Measurements from ENCODE around the gene EXOC3L4.
A peak's percentile ranks its signal among the peaks of the same experiment; 100 is the strongest.

Gene EXOC3L4

DNA sequence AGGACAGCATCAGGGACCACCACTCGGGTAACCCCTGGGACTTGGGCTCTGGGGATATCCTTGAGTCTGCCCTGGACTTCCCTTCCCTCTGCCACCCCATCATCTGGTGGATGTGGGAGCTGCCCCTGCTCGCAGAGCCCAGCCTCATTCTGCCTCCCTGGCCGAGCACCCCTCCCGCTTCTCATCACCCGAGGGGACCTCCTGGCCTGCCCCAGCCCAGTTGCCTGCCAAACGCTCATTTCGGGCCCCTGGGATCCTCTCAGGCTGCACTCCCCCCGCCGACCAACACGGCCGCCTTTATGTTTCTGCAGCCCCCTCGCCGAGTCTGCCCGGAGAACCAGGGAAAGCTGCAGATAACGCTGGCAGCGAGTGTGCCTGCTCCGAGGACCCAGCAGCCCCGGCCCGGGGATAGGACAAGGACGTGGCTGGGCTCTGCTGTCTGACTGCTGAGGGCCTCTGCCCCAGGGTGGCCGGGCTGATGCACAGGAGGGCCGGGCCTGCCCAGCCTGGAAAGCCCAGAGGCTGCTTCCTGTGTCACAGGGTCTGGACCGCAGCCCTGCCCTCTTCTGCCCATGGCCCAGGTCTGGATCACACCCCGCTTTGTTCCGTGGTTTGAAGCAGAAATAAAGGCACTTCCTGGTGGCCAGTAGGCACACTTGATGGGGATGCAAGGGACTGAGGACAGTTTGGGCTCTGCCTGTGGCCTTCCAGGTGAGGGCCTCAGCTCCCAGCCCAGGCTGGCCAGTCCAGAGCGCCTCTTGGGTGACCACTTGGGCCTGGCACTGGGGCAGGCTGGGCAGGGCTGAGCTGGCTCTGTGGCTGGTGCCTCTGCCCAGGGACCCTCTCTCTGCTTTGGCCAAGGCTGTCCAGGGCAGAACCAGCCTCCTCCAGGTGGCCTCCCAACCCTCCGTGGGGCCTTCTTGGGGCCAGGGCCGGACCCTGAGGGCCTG lies 4.9 kb upstream of the EXOC3L4 start:
- no peak overlapping the region for H3K27ac ChIP-seq (ENCODE audit: low read depth, low read length, poor library complexity, severe bottlenecking)
- H2AFZ ChIP-seq (ENCODE audit: low read length): no peak overlapping the region
- H3K9ac ChIP-seq (ENCODE audit: low read length): no peak overlapping the region
- H3K79me2 ChIP-seq (ENCODE audit: insufficient read depth, low read length): no peaks in the 10 kb centered on the region
- H3K36me3 ChIP-seq (ENCODE audit: insufficient read depth, low read length): no peaks in the 10 kb centered on the region
- no peaks in the 10 kb centered on the region for H3K9me3 ChIP-seq (ENCODE audit: low read length)
- H4K20me1 ChIP-seq (ENCODE audit: insufficient read depth, low read length): no peaks in the 10 kb centered on the region
- H3K4me3 ChIP-seq (ENCODE audit: low read depth, low read length, poor library complexity, severe bottlenecking): no peak overlapping the region
- TF ChIP-seq, protein P1, sequence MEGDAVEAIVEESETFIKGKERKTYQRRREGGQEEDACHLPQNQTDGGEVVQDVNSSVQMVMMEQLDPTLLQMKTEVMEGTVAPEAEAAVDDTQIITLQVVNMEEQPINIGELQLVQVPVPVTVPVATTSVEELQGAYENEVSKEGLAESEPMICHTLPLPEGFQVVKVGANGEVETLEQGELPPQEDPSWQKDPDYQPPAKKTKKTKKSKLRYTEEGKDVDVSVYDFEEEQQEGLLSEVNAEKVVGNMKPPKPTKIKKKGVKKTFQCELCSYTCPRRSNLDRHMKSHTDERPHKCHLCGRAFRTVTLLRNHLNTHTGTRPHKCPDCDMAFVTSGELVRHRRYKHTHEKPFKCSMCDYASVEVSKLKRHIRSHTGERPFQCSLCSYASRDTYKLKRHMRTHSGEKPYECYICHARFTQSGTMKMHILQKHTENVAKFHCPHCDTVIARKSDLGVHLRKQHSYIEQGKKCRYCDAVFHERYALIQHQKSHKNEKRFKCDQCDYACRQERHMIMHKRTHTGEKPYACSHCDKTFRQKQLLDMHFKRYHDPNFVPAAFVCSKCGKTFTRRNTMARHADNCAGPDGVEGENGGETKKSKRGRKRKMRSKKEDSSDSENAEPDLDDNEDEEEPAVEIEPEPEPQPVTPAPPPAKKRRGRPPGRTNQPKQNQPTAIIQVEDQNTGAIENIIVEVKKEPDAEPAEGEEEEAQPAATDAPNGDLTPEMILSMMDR (IDR thresholded peaks at IDR 0.05; ENCODE audit: low read length): no peak
- no peak for TF ChIP-seq EZH2 (IDR thresholded peaks at IDR 0.05; ENCODE audit: borderline replicate concordance, low read length)
- peaks cover 6% of the 10 kb centered on the region; the same call in 1 of the 2 replicates for H3K27me3 ChIP-seq (ENCODE audit: insufficient read depth, low read length)
- no peak overlapping the region for H3K4me2 ChIP-seq (ENCODE audit: low read length)
- no peaks in the 10 kb centered on the region for H3K9me2 ChIP-seq (ENCODE audit: low read depth, low read length)
- H3F3A ChIP-seq (ENCODE audit: insufficient read depth, low read length): no peaks in the 10 kb centered on the region
- H3K4me1 ChIP-seq (ENCODE audit: insufficient read depth, low read length, severe bottlenecking): peaks cover 10% of the 10 kb centered on the region

DNA sequence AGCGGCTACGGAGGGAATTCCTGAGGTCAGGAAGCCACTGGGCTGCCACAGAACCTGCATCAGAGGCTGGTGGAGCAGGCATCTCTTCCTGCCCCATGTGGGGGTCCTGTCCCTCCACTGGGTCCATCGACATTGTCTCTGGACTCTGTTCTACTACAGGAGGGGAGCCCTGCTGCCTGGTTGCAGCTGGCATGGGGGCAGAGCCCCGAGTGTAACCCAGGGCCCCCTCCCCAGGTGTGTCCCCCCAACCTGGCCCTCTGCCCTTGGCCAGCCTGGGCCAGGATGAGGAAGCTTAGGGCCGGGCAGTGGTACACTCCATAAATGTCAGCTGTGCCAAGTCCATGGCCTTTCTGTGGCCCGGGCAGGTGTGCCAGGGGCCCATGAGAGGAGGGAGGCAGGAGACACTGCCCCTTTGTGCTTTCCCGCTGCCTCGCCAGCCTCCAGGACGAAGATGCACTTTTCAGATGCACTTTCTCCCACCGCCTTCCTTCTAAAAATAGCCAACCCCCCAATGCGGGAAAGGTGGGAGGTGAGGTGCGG lies 4.0 kb upstream of the EXOC3L4 start:
- H3K27ac ChIP-seq (ENCODE audit: low read depth, low read length, poor library complexity, severe bottlenecking): no peak overlapping the region
- H3K9ac ChIP-seq (ENCODE audit: low read length): no peak overlapping the region
- peak overlapping the region; percentile 77; the same call in 1 of the 2 replicates for H3K4me2 ChIP-seq (ENCODE audit: low read length)
- H3K9me3 ChIP-seq (ENCODE audit: low read length): no peaks in the 10 kb centered on the region
- H4K20me1 ChIP-seq (ENCODE audit: insufficient read depth, low read length): no peaks in the 10 kb centered on the region
- H2AFZ ChIP-seq (ENCODE audit: low read length): no peak overlapping the region
- H3K4me1 ChIP-seq (ENCODE audit: insufficient read depth, low read length, severe bottlenecking): peaks cover 10% of the 10 kb centered on the region
- H3K36me3 ChIP-seq (ENCODE audit: insufficient read depth, low read length): no peaks in the 10 kb centered on the region
- H3K79me2 ChIP-seq (ENCODE audit: insufficient read depth, low read length): no peaks in the 10 kb centered on the region
- H3F3A ChIP-seq (ENCODE audit: insufficient read depth, low read length): no peaks in the 10 kb centered on the region
- H3K9me2 ChIP-seq (ENCODE audit: low read depth, low read length): no peaks in the 10 kb centered on the region
- peaks cover 6% of the 10 kb centered on the region; the same call in 1 of the 2 replicates for H3K27me3 ChIP-seq (ENCODE audit: insufficient read depth, low read length)
- peak overlapping the region; percentile 54 for H3K4me3 ChIP-seq (ENCODE audit: low read depth, low read length, poor library complexity, severe bottlenecking)
- TF ChIP-seq, protein P1 (IDR thresholded peaks at IDR 0.05; ENCODE audit: low read length): no peak

DNA sequence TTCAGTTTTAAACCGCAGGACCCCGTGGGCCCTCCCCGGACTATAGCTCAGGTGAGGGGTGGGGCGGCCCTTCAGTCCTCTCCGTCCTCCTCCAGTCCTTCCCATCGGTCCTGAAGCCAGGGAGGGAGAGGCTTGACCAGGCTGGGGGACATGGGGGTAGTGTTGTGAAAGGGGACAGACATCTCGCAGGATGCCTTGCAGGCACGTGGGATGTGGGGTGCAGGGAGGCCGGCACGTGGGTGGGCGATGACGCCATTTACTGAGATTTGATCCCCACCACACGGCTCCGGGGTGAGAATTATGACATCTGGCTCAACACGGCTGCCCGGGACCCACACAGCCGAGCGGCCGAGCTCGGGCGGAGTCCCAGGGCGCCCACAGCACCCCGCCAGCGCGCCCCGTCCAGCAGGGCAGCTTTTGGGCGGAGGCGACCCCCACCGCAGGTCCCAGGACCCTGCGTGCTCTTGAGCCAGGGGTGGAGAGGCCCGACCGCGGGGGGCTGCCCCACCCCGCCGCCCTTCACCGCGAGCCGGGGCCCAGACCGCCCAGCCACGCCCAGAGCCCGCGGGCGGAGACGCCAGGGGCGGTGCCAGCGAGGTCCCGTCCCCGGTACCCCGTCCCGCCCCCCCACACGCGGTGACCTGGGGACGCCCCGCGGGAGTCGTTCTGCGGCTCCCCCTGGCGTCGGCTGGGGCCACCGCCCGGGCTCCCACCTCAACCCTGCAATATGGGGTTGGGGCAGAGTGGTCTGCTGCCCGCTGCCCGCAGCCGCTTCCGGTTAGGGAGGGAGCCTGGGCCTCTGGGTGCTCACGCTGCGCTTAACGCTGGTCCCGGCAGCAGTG lies 3.3 kb upstream of the EXOC3L4 start:
- H3K79me2 ChIP-seq (ENCODE audit: insufficient read depth, low read length): no peaks in the 10 kb centered on the region
- no peaks in the 10 kb centered on the region for H3K9me2 ChIP-seq (ENCODE audit: low read depth, low read length)
- H4K20me1 ChIP-seq (ENCODE audit: insufficient read depth, low read length): no peaks in the 10 kb centered on the region
- H3K27ac ChIP-seq (ENCODE audit: low read depth, low read length, poor library complexity, severe bottlenecking): no peak overlapping the region
- no peaks in the 10 kb centered on the region for H3K36me3 ChIP-seq (ENCODE audit: insufficient read depth, low read length)
- H3K4me3 ChIP-seq (ENCODE audit: low read depth, low read length, poor library complexity, severe bottlenecking): peak overlapping the region; percentile 54
- TF ChIP-seq EZH2 (IDR thresholded peaks at IDR 0.05; ENCODE audit: borderline replicate concordance, low read length): no peak
- TF ChIP-seq, protein P1 (IDR thresholded peaks at IDR 0.05; ENCODE audit: low read length): peak; percentile 60
- H3K4me2 ChIP-seq (ENCODE audit: low read length): peak overlapping the region; percentile 77
- no peaks in the 10 kb centered on the region for H3F3A ChIP-seq (ENCODE audit: insufficient read depth, low read length)
- peak overlapping the region; percentile 40; the same call in 1 of the 2 replicates for H3K9ac ChIP-seq (ENCODE audit: low read length)
- no peaks in the 10 kb centered on the region for H3K9me3 ChIP-seq (ENCODE audit: low read length)
- peaks cover 6% of the 10 kb centered on the region; the same call in 1 of the 2 replicates for H3K27me3 ChIP-seq (ENCODE audit: insufficient read depth, low read length)
- H3K4me1 ChIP-seq (ENCODE audit: insufficient read depth, low read length, severe bottlenecking): peaks cover 10% of the 10 kb centered on the region
- H2AFZ ChIP-seq (ENCODE audit: low read length): no peak overlapping the region

Measured in OCI-LY1 (cell line).